Esophagus muscularis mucosa (tissue), 4 donors: ENCODE measurements around the gene ZNF627. TPM values are rescaled to one million over a fixed set of nuclear protein-coding genes. Genes with fewer than 3 reads are reported as not detected.
"Not testable (repeated sequence)": the region's sequence is repeated elsewhere in the genome, so short reads cannot be mapped to it uniquely, and the experiment has no call there.

ENCODE experiments used
- DNase-seq: peaks from one replicate; pipeline ENCODE4 v3.0.0-alpha.2; 2017; ENCODE audit errors: extremely low spot score
- H3K27ac ChIP-seq, 4 donors: fragments of 200-600 bp; sonication (generic); replicated peaks in 1 of 4; 1 replicate in 3 of 4; 2 replicates in 1 of 4; pipeline ENCODE4 v1.5.1; 2016 to 2019; ENCODE audit warnings: mild to moderate bottlenecking in 1 of 4
- H3K27me3 ChIP-seq, 4 donors: fragments of 200-600 bp; sonication (generic); one replicate each; pipeline versions ENCODE4 v1.5.1 to v1.6.0; 2016 to 2019
- H3K36me3 ChIP-seq, 4 donors: fragments of 200-600 bp; sonication (generic); one replicate each; pipeline ENCODE4 v1.5.1; 2016 to 2019
- H3K4me1 ChIP-seq, 4 donors: fragments of 200-600 bp; sonication (generic); one replicate each; pipeline ENCODE4 v1.5.1; 2016 to 2019
- H3K4me3 ChIP-seq, 4 donors: fragments of 200-600 bp; sonication (generic); 1 replicate in 2 of 4; 2 replicates in 2 of 4; pipeline ENCODE4 v1.5.1; 2016 to 2019; ENCODE audit warnings: mild to moderate bottlenecking in 4 of 4, moderate library complexity in 1 of 4
- H3K9me3 ChIP-seq, 4 donors: fragments of 200-600 bp; sonication (generic); 1 replicate in 3 of 4; 2 replicates in 1 of 4; pipeline ENCODE4 v1.5.1; 2016 to 2019
- EP300 ChIP-seq: sonication (generic); formaldehyde crosslinking; IDR thresholded peaks from one replicate; pipeline ENCODE4 v1.6.1; 2017; ENCODE audit warnings: antibody characterized with exemption
- POLR2A ChIP-seq: fragments of 450-650 bp; IDR thresholded peaks from one replicate; pipeline ENCODE4 v1.6.1; 2017; ENCODE audit warnings: antibody characterized with exemption, moderate library complexity, mild to moderate bottlenecking, low read depth
- POLR2AphosphoS5 ChIP-seq, 2 donors: sonication (generic); formaldehyde crosslinking; IDR thresholded peaks; one replicate each; pipeline ENCODE4 v1.6.1; 2017; ENCODE audit warnings: antibody characterized with exemption in 2 of 2
- WGBS: methylation state at CpG from one replicate; pipeline ENCODE4 v1.1.5; 2018; 5-methylcytosine and 5-hydroxymethylcytosine counted together
- intact Hi-C: fragments of 100-400 bp; cut with DNase I; formaldehyde crosslinking; loops from one replicate; pipeline ENCODE4 v1.15.1; 2023
- total RNA-seq, 4 donors: library from RNA; depleted of rRNA; stranded (reverse); fragments of >200 nt; gene quantifications; one replicate each; pipeline versions ENCODE4 v1.1.0 to v1.2.1, GENCODE V29; 2016
- TF ChIP-seq, protein P1 (sequence below), 3 experiments: fragments of 200-600 bp in 2 of 3; fragments of 450-650 bp in 1 of 3; sonication (generic) in 2 of 3; IDR thresholded peaks; one replicate each; pipeline ENCODE4 v1.5.1; 2017 to 2019; ENCODE audit warnings: antibody characterized with exemption in 3 of 3, mild to moderate bottlenecking in 2 of 3, moderate library complexity in 1 of 3

Gene ZNF627
- total RNA-seq, 4 donors from 2014 or later = 7.8 to 10.2 (median 7.9) TPM

DNA sequence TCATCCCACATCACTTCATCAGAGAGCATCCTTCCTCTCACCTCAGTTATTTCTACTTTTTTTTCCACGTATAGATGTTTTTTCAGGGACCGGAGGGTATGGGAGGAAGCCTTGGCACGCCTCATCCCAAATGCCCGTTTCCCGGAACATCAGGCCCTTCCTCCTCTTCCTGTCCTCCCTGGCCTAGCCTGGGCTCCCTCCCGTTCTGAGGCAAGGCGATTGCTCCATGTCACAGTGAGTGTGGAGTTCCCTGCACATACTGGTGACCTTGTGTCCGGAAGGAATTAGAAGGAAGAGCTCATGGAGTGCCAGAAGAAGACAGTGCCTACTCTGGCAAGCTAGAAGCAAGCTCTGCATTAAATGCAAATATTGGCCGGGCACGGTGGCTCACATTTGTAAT lies 1.1 kb upstream of the ZNF627 start:
- Histone ChIP-seq H3K4me3 (no peak overlapping the region), H3K9me3 (no peaks in the 10 kb centered on the region), H3K27me3 (no peaks in the 10 kb centered on the region), H3K4me1 (peaks cover 10 to 40% (median 33%) of the 10 kb centered on the region in 4 donors), H3K27ac (peak overlapping the region in 1 of 4 donors; percentile 92), H3K36me3 (peaks cover 0 to 2% (median 0%) of the 10 kb centered on the region in 4 donors)
- 84% methylated on average over 10 of the region's 10 CpGs for WGBS
- no peak for DNase-seq
- intact Hi-C loops = no loop called here
- TF ChIP-seq POLR2A = no peak

DNA sequence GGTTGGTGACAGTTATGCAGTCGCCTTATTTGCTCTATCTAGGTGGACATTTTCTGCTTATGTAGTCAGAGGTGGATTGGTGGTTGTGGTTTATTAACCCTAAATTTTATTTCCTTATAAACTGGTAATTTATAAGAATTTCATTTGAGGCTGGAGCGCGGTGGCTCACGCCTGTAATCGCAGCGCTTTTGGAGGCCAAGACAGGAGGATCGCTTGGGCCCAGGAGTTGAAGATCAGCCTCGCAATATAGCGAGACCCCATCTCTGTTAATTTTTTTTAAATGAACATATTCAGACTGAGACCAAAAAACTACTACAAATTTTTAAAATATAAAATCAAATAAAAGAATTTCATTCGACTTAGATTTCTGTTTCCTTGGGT lies 810 bp downstream of the ZNF627 start:
- H3K4me1 ChIP-seq = peaks cover 10 to 42% (median 36%) of the 10 kb centered on the region in 4 donors
- no peaks in the 10 kb centered on the region for H3K9me3 ChIP-seq
- WGBS = 68% methylated on average over 10 of the region's 10 CpGs
- intact Hi-C loops = no loop called here
- DNase-seq = no peak
- peaks cover 0 to 2% (median 0%) of the 10 kb centered on the region in 4 donors for H3K36me3 ChIP-seq
- no peaks in the 10 kb centered on the region for H3K27me3 ChIP-seq
- peak overlapping the region; percentile 86 to 93 (median 92) for H3K27ac ChIP-seq
- H3K4me3 ChIP-seq = peak overlapping the region; percentile 71 to 97 (median 90)
- TF ChIP-seq EP300 = no peak
- TF ChIP-seq, protein P1, sequence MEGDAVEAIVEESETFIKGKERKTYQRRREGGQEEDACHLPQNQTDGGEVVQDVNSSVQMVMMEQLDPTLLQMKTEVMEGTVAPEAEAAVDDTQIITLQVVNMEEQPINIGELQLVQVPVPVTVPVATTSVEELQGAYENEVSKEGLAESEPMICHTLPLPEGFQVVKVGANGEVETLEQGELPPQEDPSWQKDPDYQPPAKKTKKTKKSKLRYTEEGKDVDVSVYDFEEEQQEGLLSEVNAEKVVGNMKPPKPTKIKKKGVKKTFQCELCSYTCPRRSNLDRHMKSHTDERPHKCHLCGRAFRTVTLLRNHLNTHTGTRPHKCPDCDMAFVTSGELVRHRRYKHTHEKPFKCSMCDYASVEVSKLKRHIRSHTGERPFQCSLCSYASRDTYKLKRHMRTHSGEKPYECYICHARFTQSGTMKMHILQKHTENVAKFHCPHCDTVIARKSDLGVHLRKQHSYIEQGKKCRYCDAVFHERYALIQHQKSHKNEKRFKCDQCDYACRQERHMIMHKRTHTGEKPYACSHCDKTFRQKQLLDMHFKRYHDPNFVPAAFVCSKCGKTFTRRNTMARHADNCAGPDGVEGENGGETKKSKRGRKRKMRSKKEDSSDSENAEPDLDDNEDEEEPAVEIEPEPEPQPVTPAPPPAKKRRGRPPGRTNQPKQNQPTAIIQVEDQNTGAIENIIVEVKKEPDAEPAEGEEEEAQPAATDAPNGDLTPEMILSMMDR (IDR thresholded peaks at IDR 0.05) = no peak
- TF ChIP-seq POLR2AphosphoS5 (IDR thresholded peaks at IDR 0.05) = no peak
- no peak for TF ChIP-seq POLR2A

DNA sequence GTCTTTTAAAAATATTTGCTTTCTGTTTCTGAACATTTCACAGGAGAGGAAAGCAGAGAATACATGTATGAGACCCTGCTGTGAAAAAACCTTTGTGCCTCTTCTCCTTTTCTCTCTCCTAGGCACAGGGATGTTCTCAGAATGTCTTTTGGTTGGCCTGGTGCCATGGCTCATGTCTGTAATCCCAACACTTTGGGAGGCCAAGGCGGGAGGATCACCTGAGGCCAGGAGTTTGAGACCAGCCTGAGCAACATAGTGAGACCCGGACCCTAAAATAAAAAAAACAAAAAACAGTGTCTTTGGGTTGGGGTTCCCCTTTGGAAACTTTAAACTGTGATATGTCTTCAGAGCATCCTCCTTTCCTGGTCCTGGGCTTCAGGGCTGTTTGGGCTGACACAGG lies 1.5 kb downstream of the ZNF627 start:
- Histone ChIP-seq H3K4me1 (peaks cover 10 to 42% (median 36%) of the 10 kb centered on the region in 4 donors), H3K27ac (no peak overlapping the region), H3K4me3 (no peak overlapping the region), H3K27me3 (no peaks in the 10 kb centered on the region), H3K9me3 (no peaks in the 10 kb centered on the region), H3K36me3 (peaks cover 0 to 3% (median 0%) of the 10 kb centered on the region in 4 donors)
- no peak for DNase-seq
- intact Hi-C loops = no loop called here
- 94% methylated on average over 2 of the region's 2 CpGs for WGBS
- TF ChIP-seq POLR2A = no peak
- no peak for TF ChIP-seq EP300
- no peak for TF ChIP-seq POLR2AphosphoS5 (IDR thresholded peaks at IDR 0.05)
- TF ChIP-seq, protein P1 (IDR thresholded peaks at IDR 0.05) = no peak

DNA sequence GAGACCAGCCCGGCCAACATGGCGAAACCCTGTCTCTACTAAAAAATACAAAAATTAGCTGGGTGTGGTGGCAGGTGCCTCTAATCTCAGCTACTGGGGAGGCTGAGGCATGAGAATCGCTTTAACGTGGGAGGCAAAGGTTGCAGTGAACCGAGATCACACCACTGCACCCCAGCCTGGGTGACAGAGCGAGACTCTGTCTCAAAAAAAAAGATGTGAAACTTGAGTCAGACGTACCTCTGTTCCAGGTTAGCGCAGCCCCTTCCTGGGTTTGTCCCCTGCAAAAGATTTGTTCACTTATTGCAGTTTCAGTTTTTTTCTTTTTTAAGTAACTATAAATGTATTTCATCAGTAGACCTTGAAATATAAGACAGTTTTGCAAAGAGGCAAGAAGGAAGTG lies 2.4 kb downstream of the ZNF627 start:
- H3K4me3 ChIP-seq, DNase-seq, intact Hi-C loops, H3K27ac ChIP-seq, H3K27me3 ChIP-seq, H3K9me3 ChIP-seq: not testable (repeated sequence)
- Histone ChIP-seq H3K4me1 (peaks cover 10 to 42% (median 36%) of the 10 kb centered on the region in 4 donors), H3K36me3 (peaks cover 0 to 10% (median 6%) of the 10 kb centered on the region in 4 donors)
- 93% methylated on average over 8 of the region's 8 CpGs for WGBS

DNA sequence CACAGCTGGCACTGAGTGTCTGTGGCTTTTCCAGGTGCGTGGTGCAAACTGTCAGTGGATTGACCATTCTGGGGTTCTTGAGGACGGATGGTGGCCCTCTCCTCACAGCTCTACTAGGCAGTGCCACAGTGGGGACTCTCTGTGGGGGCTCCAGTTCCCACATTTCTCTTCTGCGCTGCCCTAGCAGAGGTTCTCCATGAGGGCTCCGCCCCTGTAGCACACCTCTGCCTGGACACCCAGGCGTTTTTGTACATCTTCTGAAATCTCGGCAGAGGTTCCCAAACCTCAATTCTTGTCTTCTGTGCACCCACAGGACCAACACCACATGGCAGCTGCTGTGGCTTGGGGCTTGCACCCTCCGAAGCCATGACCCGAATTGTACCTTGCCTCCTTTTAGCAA lies 9.2 kb downstream of the ZNF627 start:
- 100% methylated on average over 4 of the region's 8 CpGs for WGBS
- Histone ChIP-seq H3K36me3 (peaks cover 0 to 23% (median 16%) of the 10 kb centered on the region in 4 donors), H3K9me3 (no peaks in the 10 kb centered on the region), H3K27ac (no peak overlapping the region), H3K27me3 (no peaks in the 10 kb centered on the region), H3K4me1 (peaks cover 0 to 6% (median 2%) of the 10 kb centered on the region in 4 donors), H3K4me3 (no peak overlapping the region)
- TF ChIP-seq POLR2AphosphoS5 (IDR thresholded peaks at IDR 0.05) (no peak), EP300 (no peak), POLR2A (no peak)
- TF ChIP-seq, protein P1 (IDR thresholded peaks at IDR 0.05) = no peak
- no peak for DNase-seq
- intact Hi-C loops = no loop called here

DNA sequence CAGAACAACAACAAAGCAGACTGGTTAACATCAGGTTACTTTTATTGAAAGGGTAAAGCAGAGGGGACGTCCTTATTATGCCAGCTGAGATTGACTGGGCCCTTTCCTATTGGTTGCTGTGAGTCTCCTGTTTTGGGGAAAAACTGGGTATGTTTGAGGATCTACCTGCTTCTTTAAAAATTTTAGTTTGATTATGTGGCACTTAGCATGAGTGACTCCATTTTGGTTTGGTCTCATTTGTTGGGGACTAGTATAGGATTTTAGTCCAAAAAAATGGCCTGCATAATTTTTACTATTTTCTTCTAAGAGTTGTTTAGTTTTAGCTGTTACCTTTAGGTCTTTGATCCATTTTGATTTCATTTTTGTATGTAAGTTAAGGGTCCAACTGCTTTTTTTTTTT lies 14.4 kb downstream of the ZNF627 start:
- H3K27me3 ChIP-seq = no peaks in the 10 kb centered on the region
- TF ChIP-seq POLR2AphosphoS5 (IDR thresholded peaks at IDR 0.05) (no peak), EP300 (no peak), POLR2A (no peak)
- TF ChIP-seq, protein P1 (IDR thresholded peaks at IDR 0.05) = no peak
- H3K27ac ChIP-seq = no peak overlapping the region
- intact Hi-C loops = no loop called here
- peaks cover 18 to 35% (median 24%) of the 10 kb centered on the region in 4 donors for H3K36me3 ChIP-seq
- no peak for DNase-seq
- no peak overlapping the region for H3K4me3 ChIP-seq
- H3K9me3 ChIP-seq = peaks cover 0 to 3% (median 0%) of the 10 kb centered on the region in 4 donors
- WGBS = 95% methylated on average over 1 of the region's 1 CpG
- peaks cover 0 to 2% (median under 1%) of the 10 kb centered on the region in 4 donors for H3K4me1 ChIP-seq
